ENCODE measurements around the gene FPR2. TPM values are rescaled to one million over a fixed set of nuclear protein-coding genes. Genes with fewer than 3 reads are reported as not detected.
"Not testable (repeated sequence)": the region's sequence is repeated elsewhere in the genome, so short reads cannot be mapped to it uniquely, and the experiment has no call there.

The FPR2 gene
- total and polyA plus RNA-seq, 2 experiments from 2014 or later, result not detected

DNA sequence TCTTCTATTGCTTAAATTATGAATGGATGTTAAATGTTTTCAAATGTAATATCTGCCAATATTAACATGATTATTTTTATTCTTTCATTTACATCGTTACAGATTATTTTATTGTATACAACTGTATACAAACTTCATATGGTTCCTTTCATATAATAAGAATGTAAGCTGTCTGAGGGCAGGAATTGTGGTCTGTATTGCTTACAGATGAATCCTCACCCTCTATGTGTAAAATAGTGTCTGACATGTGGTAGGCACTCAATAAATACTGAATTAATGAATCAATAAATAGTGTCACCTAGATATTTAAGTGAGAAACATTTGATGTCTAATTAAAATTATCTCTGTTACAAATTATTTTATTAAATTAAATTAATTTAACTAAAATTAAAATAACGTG is 41.8 kb downstream of the FPR2 start:
- Mint-ChIP-seq H3K36me3 (ENCODE audit: low read depth) (peaks cover 41% of the 10 kb centered on the region), H3K4me1 (no peaks in the 10 kb centered on the region), H3K27ac (no peak overlapping the region), H3K9me3 (peaks cover 68% of the 10 kb centered on the region), H3K4me3 (no peak overlapping the region), H3K27me3 (ENCODE audit: insufficient read depth, low read depth, poor library complexity) (peaks cover 7% of the 10 kb centered on the region)
- no peaks in the 10 kb centered on the region for H3F3A ChIP-seq (replicated peaks; ENCODE audit: low read depth)
- peaks cover 5% of the 10 kb centered on the region for H3K4me1 ChIP-seq (ENCODE audit: insufficient read depth)
- TF ChIP-seq, protein P1, sequence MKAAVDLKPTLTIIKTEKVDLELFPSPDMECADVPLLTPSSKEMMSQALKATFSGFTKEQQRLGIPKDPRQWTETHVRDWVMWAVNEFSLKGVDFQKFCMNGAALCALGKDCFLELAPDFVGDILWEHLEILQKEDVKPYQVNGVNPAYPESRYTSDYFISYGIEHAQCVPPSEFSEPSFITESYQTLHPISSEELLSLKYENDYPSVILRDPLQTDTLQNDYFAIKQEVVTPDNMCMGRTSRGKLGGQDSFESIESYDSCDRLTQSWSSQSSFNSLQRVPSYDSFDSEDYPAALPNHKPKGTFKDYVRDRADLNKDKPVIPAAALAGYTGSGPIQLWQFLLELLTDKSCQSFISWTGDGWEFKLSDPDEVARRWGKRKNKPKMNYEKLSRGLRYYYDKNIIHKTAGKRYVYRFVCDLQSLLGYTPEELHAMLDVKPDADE (IDR thresholded peaks at IDR 0.05), result no peak
- H3K79me2 ChIP-seq (replicated peaks; ENCODE audit: insufficient read depth), result no peaks in the 10 kb centered on the region
- H3K4me2 ChIP-seq, result no peak overlapping the region
- no peak overlapping the region for H2AFZ ChIP-seq
- ATAC-seq, result no peak
- H3K36me3 ChIP-seq (ENCODE audit: insufficient read depth), result no peaks in the 10 kb centered on the region
- no peaks in the 10 kb centered on the region for H4K20me1 ChIP-seq (replicated peaks; ENCODE audit: insufficient read depth)
- H3K27me3 ChIP-seq (ENCODE audit: insufficient read depth), result no peaks in the 10 kb centered on the region
- H3K9me2 ChIP-seq (ENCODE audit: insufficient read depth), result no peaks in the 10 kb centered on the region
- H3K4me3 ChIP-seq, result no peak overlapping the region
- H3K27ac ChIP-seq (ENCODE audit: low read depth), result no peak overlapping the region
- DNase-seq (ENCODE audit: low spot score), result no peak

DNA sequence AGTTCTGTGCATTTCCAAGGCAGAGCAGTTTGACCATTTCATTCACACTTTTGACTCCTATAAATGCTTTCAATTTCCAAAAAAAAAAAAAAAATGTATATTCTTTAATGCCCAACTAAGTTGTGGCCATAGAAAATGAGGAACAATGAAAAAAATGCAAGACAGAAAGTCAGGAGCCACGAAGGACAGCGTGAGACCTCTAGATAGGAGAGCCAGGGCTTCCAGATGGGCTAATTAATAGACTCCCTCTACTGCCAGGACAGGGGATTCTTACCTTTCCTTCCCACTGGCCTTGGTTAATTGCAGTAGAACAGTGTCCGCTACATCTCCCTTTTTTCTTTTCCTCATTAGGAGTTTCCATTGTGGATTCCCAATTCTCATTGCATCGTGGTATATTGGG is 42.5 kb downstream of the FPR2 start:
- no peaks in the 10 kb centered on the region for H3K4me1 Mint-ChIP-seq
- no peak overlapping the region for H3K4me2 ChIP-seq
- no peaks in the 10 kb centered on the region for H3K36me3 ChIP-seq (ENCODE audit: insufficient read depth)
- no peaks in the 10 kb centered on the region for H3K79me2 ChIP-seq (replicated peaks; ENCODE audit: insufficient read depth)
- DNase-seq (ENCODE audit: low spot score) (peak; percentile 27), ATAC-seq (no peak; the same call in 2 of the 3 replicates)
- TF ChIP-seq, protein P2, sequence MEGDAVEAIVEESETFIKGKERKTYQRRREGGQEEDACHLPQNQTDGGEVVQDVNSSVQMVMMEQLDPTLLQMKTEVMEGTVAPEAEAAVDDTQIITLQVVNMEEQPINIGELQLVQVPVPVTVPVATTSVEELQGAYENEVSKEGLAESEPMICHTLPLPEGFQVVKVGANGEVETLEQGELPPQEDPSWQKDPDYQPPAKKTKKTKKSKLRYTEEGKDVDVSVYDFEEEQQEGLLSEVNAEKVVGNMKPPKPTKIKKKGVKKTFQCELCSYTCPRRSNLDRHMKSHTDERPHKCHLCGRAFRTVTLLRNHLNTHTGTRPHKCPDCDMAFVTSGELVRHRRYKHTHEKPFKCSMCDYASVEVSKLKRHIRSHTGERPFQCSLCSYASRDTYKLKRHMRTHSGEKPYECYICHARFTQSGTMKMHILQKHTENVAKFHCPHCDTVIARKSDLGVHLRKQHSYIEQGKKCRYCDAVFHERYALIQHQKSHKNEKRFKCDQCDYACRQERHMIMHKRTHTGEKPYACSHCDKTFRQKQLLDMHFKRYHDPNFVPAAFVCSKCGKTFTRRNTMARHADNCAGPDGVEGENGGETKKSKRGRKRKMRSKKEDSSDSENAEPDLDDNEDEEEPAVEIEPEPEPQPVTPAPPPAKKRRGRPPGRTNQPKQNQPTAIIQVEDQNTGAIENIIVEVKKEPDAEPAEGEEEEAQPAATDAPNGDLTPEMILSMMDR (conservative IDR thresholded peaks at IDR 0.05; ENCODE audit: low read depth in 2 of 2), result peak in 1 of 2 experiments; percentile 18; a peak in 1 of 4 replicates
- TF ChIP-seq, protein P1 (IDR thresholded peaks at IDR 0.05), result no peak
- no peaks in the 10 kb centered on the region for H3F3A ChIP-seq (replicated peaks; ENCODE audit: low read depth)
- no peaks in the 10 kb centered on the region for H3K9me2 ChIP-seq (ENCODE audit: insufficient read depth)
- no peak overlapping the region for H3K27ac Mint-ChIP-seq
- no peaks in the 10 kb centered on the region for H4K20me1 ChIP-seq (replicated peaks; ENCODE audit: insufficient read depth)
- no peak overlapping the region for H3K4me3 Mint-ChIP-seq
- no peak overlapping the region for H2AFZ ChIP-seq
- peaks cover 7% of the 10 kb centered on the region for H3K27me3 Mint-ChIP-seq (ENCODE audit: insufficient read depth, low read depth, poor library complexity)
- H3K4me1 ChIP-seq (ENCODE audit: insufficient read depth), result peaks cover 5% of the 10 kb centered on the region
- peaks cover 69% of the 10 kb centered on the region for H3K9me3 Mint-ChIP-seq
- H3K36me3 Mint-ChIP-seq (ENCODE audit: low read depth), result peaks cover 44% of the 10 kb centered on the region
- no peak overlapping the region for H3K4me3 ChIP-seq
- H3K27ac ChIP-seq (ENCODE audit: low read depth), result no peak overlapping the region
- H3K27me3 ChIP-seq (ENCODE audit: insufficient read depth), result no peaks in the 10 kb centered on the region

DNA sequence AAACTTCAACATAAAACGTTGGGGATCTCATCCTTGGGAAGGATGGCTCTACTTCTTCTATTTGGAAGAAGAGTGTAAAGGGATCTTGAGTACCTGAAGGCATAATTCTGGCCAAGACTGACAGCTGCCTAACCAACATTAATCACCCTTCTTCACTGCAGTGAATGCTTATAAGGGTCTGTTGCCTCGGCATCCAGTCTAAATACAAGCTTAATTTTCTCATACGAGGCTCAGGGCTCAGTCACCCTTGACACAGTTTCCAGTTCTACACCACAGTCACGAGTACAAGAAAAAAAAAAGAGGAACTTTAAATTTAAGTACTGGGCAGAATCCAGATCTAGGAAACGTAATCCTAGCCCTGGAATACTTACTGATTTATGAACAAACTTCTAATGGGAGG is 43.0 kb downstream of the FPR2 start:
- no peaks in the 10 kb centered on the region for H3K36me3 ChIP-seq (ENCODE audit: insufficient read depth)
- Mint-ChIP-seq H3K27me3 (ENCODE audit: insufficient read depth, low read depth, poor library complexity) (peaks cover 7% of the 10 kb centered on the region), H3K9me3 (peaks cover 73% of the 10 kb centered on the region), H3K36me3 (ENCODE audit: low read depth) (peaks cover 48% of the 10 kb centered on the region), H3K27ac (no peak overlapping the region), H3K4me1 (no peaks in the 10 kb centered on the region), H3K4me3 (no peak overlapping the region)
- TF ChIP-seq, protein P1 (IDR thresholded peaks at IDR 0.05), result no peak
- no peak for TF ChIP-seq NANOG (IDR thresholded peaks at IDR 0.05; ENCODE audit: borderline replicate concordance)
- ATAC-seq, result no peak
- H4K20me1 ChIP-seq (replicated peaks; ENCODE audit: insufficient read depth), result no peaks in the 10 kb centered on the region
- no peaks in the 10 kb centered on the region; the same call in 1 of the 2 replicates for H3K9me2 ChIP-seq (ENCODE audit: insufficient read depth)
- peaks cover 5% of the 10 kb centered on the region for H3K4me1 ChIP-seq (ENCODE audit: insufficient read depth)
- no peaks in the 10 kb centered on the region for H3K27me3 ChIP-seq (ENCODE audit: insufficient read depth)
- no peak overlapping the region for H3K27ac ChIP-seq (ENCODE audit: low read depth)
- no peak overlapping the region for H2AFZ ChIP-seq
- DNase-seq (ENCODE audit: low spot score), result no peak
- no peak overlapping the region for H3K4me3 ChIP-seq
- no peaks in the 10 kb centered on the region for H3F3A ChIP-seq (replicated peaks; ENCODE audit: low read depth)
- no peaks in the 10 kb centered on the region for H3K79me2 ChIP-seq (replicated peaks; ENCODE audit: insufficient read depth)
- no peak overlapping the region for H3K4me2 ChIP-seq

- not testable (repeated sequence) for H4K20me1 ChIP-seq (replicated peaks; ENCODE audit: insufficient read depth); H3K27me3 ChIP-seq (ENCODE audit: insufficient read depth); H3K4me1 ChIP-seq (ENCODE audit: insufficient read depth); H3K36me3 ChIP-seq (ENCODE audit: insufficient read depth); H3K27me3 Mint-ChIP-seq (ENCODE audit: insufficient read depth, low read depth, poor library complexity); H3K4me1 Mint-ChIP-seq; H3F3A ChIP-seq (replicated peaks; ENCODE audit: low read depth); H3K4me3 Mint-ChIP-seq; H3K79me2 ChIP-seq (replicated peaks; ENCODE audit: insufficient read depth); DNase-seq (ENCODE audit: low spot score); H3K4me2 ChIP-seq; H3K4me3 ChIP-seq; H3K27ac Mint-ChIP-seq; H2AFZ ChIP-seq; H3K27ac ChIP-seq (ENCODE audit: low read depth); ATAC-seq; H3K9me2 ChIP-seq (ENCODE audit: insufficient read depth)
- Mint-ChIP-seq H3K9me3 (peaks cover 74% of the 10 kb centered on the region), H3K36me3 (ENCODE audit: low read depth) (peaks cover 52% of the 10 kb centered on the region)
Observed at GRCh38 chr19:51804789-51805188, 43.8 kb downstream of the FPR2 start.

- H3K9me2 ChIP-seq (ENCODE audit: insufficient read depth); H3K79me2 ChIP-seq (replicated peaks; ENCODE audit: insufficient read depth); H3K27me3 ChIP-seq (ENCODE audit: insufficient read depth); H3K4me2 ChIP-seq; H3K27ac Mint-ChIP-seq; H2AFZ ChIP-seq; H3K27ac ChIP-seq (ENCODE audit: low read depth); H3K36me3 ChIP-seq (ENCODE audit: insufficient read depth); H3K4me3 ChIP-seq; DNase-seq (ENCODE audit: low spot score); H3K27me3 Mint-ChIP-seq (ENCODE audit: insufficient read depth, low read depth, poor library complexity); ATAC-seq; H3K4me1 ChIP-seq (ENCODE audit: insufficient read depth); H3K4me1 Mint-ChIP-seq; H3K4me3 Mint-ChIP-seq; H4K20me1 ChIP-seq (replicated peaks; ENCODE audit: insufficient read depth); H3F3A ChIP-seq (replicated peaks; ENCODE audit: low read depth): not testable (repeated sequence)
- H3K36me3 Mint-ChIP-seq (ENCODE audit: low read depth), result peaks cover 53% of the 10 kb centered on the region
- peaks cover 74% of the 10 kb centered on the region for H3K9me3 Mint-ChIP-seq
Observed at GRCh38 chr19:51805396-51805795, 44.4 kb downstream of the FPR2 start.
